ENCODE data around the gene TECPR1.
A peak's percentile ranks its signal among the peaks of the same experiment; 100 is the strongest.

Gene TECPR1

GRCh38 chr7:98210513-98211220 is 41.4 kb downstream of the TECPR1 start:
- DNase-seq (ENCODE audit: low read depth in 2 of 2), result no peak

- DNase-seq (ENCODE audit: low read depth in 2 of 2), result no peak
Measured at GRCh38 chr7:98209166-98209920, 42.7 kb downstream of the TECPR1 start.

GRCh38 chr7:98206451-98207330 is 45.3 kb downstream of the TECPR1 start:
- no peak for DNase-seq (ENCODE audit: low read depth in 2 of 2)

- DNase-seq (ENCODE audit: low read depth in 2 of 2), result no peak
Measured at GRCh38 chr7:98205162-98205845, 46.7 kb downstream of the TECPR1 start.

GRCh38 chr7:98204670-98205069 is 47.4 kb downstream of the TECPR1 start:
- DNase-seq (ENCODE audit: low read depth in 2 of 2), result no peak

GRCh38 chr7:98203964-98204605 is 47.9 kb downstream of the TECPR1 start:
- no peak for DNase-seq (ENCODE audit: low read depth in 2 of 2)

- no peak for DNase-seq (ENCODE audit: low read depth in 2 of 2)
Measured at GRCh38 chr7:98203261-98203963, 48.6 kb downstream of the TECPR1 start.

GRCh38 chr7:98202367-98203195 is 49.5 kb downstream of the TECPR1 start:
- peak; percentile 10 to 16 for DNase-seq (ENCODE audit: low read depth in 2 of 2)

- no peak for DNase-seq (ENCODE audit: low read depth in 2 of 2)
Measured at GRCh38 chr7:98200364-98200763, 51.7 kb downstream of the TECPR1 start.

GRCh38 chr7:98199131-98199530 is 52.9 kb downstream of the TECPR1 start:
- no peak for DNase-seq (ENCODE audit: low read depth in 2 of 2)

GRCh38 chr7:98196706-98197605 is 55.1 kb downstream of the TECPR1 start:
- DNase-seq (ENCODE audit: low read depth in 2 of 2), result no peak

GRCh38 chr7:98194672-98195457 is 57.2 kb downstream of the TECPR1 start:
- DNase-seq (ENCODE audit: low read depth in 2 of 2), result no peak

- no peak for DNase-seq (ENCODE audit: low read depth in 2 of 2)
Measured at GRCh38 chr7:98194186-98194585, 57.8 kb downstream of the TECPR1 start.

GRCh38 chr7:98193474-98194180 is 58.4 kb downstream of the TECPR1 start:
- no peak for DNase-seq (ENCODE audit: low read depth in 2 of 2)

- DNase-seq (ENCODE audit: low read depth in 2 of 2), result no peak
Measured at GRCh38 chr7:98192781-98193457, 59.1 kb downstream of the TECPR1 start.

- no peak for DNase-seq (ENCODE audit: low read depth in 2 of 2)
Measured at GRCh38 chr7:98191668-98192431, 60.2 kb downstream of the TECPR1 start.
